ENCODE data around the gene RAD9A. TPM values are rescaled to one million over a fixed set of nuclear protein-coding genes. Genes with fewer than 3 reads are reported as not detected.

The RAD9A gene
- polyA plus RNA-seq, 2 donors = 17.5 to 26.2 TPM

DNA sequence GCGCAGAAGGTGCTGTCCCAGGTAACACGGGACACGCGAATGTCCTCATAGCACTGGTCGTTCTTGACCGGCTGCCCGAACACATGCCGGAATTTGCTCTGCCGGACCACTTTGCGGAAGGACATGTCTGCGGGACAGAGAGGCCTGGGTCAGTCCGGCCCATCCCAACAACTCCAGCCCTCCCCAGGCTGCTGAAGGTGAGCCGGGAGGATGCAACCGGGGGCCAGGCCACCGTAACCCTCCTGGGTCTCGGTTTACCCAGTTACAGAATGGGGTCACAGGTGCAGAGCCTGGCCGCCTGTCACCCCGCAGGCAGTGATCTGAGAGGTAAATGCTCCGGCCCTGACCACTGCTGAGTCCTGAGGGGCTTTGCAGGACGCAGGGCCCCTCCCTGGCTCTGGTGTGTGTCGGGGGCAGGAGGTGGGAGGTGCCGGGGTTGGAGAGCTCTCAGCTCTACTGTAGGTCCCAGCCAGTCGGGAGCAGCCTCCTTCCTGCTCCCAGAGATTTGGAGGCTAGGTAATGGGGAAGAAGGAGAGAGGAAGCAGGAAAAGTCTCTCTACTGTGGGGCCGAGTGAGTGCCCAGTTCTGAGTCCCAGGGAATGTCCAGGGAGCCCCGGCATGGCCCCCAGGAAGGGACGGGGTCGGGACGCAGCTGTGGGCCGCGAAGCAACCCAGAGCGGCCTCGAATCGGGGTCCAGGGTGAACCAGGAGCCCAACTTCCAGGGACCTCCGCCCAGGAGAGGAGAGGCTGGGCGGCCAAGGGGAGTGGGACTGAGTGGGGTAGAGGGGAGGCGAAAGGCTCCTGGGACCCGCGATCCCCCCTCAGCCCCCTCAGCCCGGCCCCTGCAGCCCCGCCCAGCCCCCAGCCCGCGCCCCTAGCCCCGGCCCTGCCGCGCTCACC is 51.0 kb downstream of the RAD9A start:
- no peaks in the 10 kb centered on the region for H3K27me3 ChIP-seq (ENCODE audit: control insufficient read depth in 1 of 2, insufficient read depth in 2 of 2, low read length in 2 of 2)
- H3K4me3 ChIP-seq (ENCODE audit: low read depth in 1 of 2, low read length in 2 of 2) = peak overlapping the region; percentile 77 to 80
- peaks cover 0 to 35% of the 10 kb centered on the region in 2 donors for H3K36me3 ChIP-seq (ENCODE audit: control insufficient read depth in 2 of 2, insufficient read depth in 2 of 2, low read length in 1 of 2)
- H3K4me1 ChIP-seq (ENCODE audit: control insufficient read depth in 2 of 2, insufficient read depth in 2 of 2, low read length in 1 of 2) = peaks cover 8 to 21% of the 10 kb centered on the region in 2 donors
- peak overlapping the region; percentile 90 to 92 for H3K27ac ChIP-seq (ENCODE audit: low read depth in 2 of 2, low read length in 1 of 2)
- no peaks in the 10 kb centered on the region for H3K9me3 ChIP-seq (ENCODE audit: control insufficient read depth in 2 of 2, insufficient read depth in 1 of 2, low read depth in 1 of 2, low read length in 1 of 2)
- WGBS, 2 donors = 36 to 43% methylated on average over 35 to 45 of the region's 45 CpGs

DNA sequence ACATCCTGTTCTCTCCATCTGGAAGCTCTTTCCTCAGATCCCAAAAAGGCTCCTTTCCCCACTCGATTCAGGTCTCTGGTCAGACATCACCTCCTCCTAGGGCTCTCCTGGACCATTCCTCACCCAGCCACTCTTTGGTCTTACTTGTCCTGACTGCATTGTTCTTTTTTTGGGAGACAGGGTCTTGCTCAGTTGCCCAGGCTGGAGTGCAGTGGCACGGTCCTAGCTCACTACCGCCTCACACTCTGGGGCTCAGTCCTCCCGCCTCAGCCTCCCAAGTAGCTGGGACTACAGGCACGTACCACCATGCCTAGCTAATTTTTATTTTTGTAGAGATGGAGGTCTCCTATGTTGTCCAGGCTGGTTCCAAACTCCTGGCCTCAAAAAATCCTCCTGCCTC is 53.7 kb downstream of the RAD9A start:
- Histone ChIP-seq H3K4me3 (ENCODE audit: low read depth in 1 of 2, low read length in 2 of 2) (no peak overlapping the region), H3K4me1 (ENCODE audit: control insufficient read depth in 2 of 2, insufficient read depth in 2 of 2, low read length in 1 of 2) (peaks cover 4 to 14% of the 10 kb centered on the region in 2 donors), H3K27me3 (ENCODE audit: control insufficient read depth in 1 of 2, insufficient read depth in 2 of 2, low read length in 2 of 2) (no peaks in the 10 kb centered on the region), H3K27ac (ENCODE audit: low read depth in 2 of 2, low read length in 1 of 2) (no peak overlapping the region), H3K36me3 (ENCODE audit: control insufficient read depth in 2 of 2, insufficient read depth in 2 of 2, low read length in 1 of 2) (peaks cover 0 to 13% of the 10 kb centered on the region in 2 donors), H3K9me3 (ENCODE audit: control insufficient read depth in 2 of 2, insufficient read depth in 1 of 2, low read depth in 1 of 2, low read length in 1 of 2) (no peaks in the 10 kb centered on the region)
- 83 to 87% methylated on average over 5 of the region's 5 CpGs for WGBS, 2 donors

Other genes with a start within 250 kb of the RAD9A start
- gene GRK2, start 125.5 kb upstream of the RAD9A start, polyA plus RNA-seq = 10 to 100 TPM; 62.4 to 74.2 TPM
- 10 to 100 TPM; 36.8 to 87.3 TPM for gene ANKRD13D, start 102.7 kb upstream of the RAD9A start, polyA plus RNA-seq
- 10 to 100 TPM; 38.6 to 55.6 TPM for gene SSH3, start 88.5 kb upstream of the RAD9A start, polyA plus RNA-seq
- gene POLD4, start 38.4 kb upstream of the RAD9A start, polyA plus RNA-seq = 100 to 1,000 TPM; 112 to 114 TPM
- 1 to 10 TPM; 1.4 to 2.2 TPM for gene CLCF1, start 18.4 kb upstream of the RAD9A start, polyA plus RNA-seq
- gene PPP1CA, start 9.9 kb downstream of the RAD9A start, polyA plus RNA-seq = 100 to 1,000 TPM; 105 to 149 TPM
- 1 to 10 TPM; 3.9 to 6.2 TPM for gene TBC1D10C, start 12.1 kb downstream of the RAD9A start, polyA plus RNA-seq
- gene CARNS1, start 23.7 kb downstream of the RAD9A start, polyA plus RNA-seq = under 1 TPM; 0.21 to 0.29 TPM
- 10 to 100 TPM; 79.6 to 85.9 TPM for gene RPS6KB2, start 36.5 kb downstream of the RAD9A start, polyA plus RNA-seq
- gene PTPRCAP, start 45.7 kb downstream of the RAD9A start, polyA plus RNA-seq = 1 to 10 TPM; 6.2 to 6.5 TPM
- gene CORO1B, start 51.5 kb downstream of the RAD9A start, polyA plus RNA-seq = 100 to 1,000 TPM in 1 of 2 donors, 10 to 100 TPM in 1; 70.7 to 114 TPM
- gene GPR152, start 60.7 kb downstream of the RAD9A start, polyA plus RNA-seq = not detected
- under 1 TPM; 0.14 to 0.39 TPM for gene CABP4, start 63.4 kb downstream of the RAD9A start, polyA plus RNA-seq
- 100 to 1,000 TPM; 154 to 160 TPM for gene TMEM134, start 77.3 kb downstream of the RAD9A start, polyA plus RNA-seq
- 10 to 100 TPM; 34.1 to 41.5 TPM for gene AIP, start 91.0 kb downstream of the RAD9A start, polyA plus RNA-seq
- 10 to 100 TPM; 18.2 to 29.3 TPM for gene PITPNM1, start 113.4 kb downstream of the RAD9A start, polyA plus RNA-seq
- gene CDK2AP2, start 116.2 kb downstream of the RAD9A start, polyA plus RNA-seq = 10 to 100 TPM; 49.4 to 52.2 TPM
- gene CABP2, start 131.5 kb downstream of the RAD9A start, polyA plus RNA-seq = not detected
- gene GSTP1, start 191.8 kb downstream of the RAD9A start, polyA plus RNA-seq = 1,000 to 10,000 TPM; 3,504 to 3,523 TPM
- 100 to 1,000 TPM; 122 to 137 TPM for gene NDUFV1, start 214.9 kb downstream of the RAD9A start, polyA plus RNA-seq
- 10 to 100 TPM; 43.1 to 59.3 TPM for gene NUDT8, start 238.0 kb downstream of the RAD9A start, polyA plus RNA-seq
- gene TBX10, start 247.8 kb downstream of the RAD9A start, polyA plus RNA-seq = not detected

Measured in esophagus (tissue), 2 donors.